Measurements from ENCODE around the gene NIM1K.
"Not testable (repeated sequence)": the region's sequence is repeated elsewhere in the genome, so short reads cannot be mapped to it uniquely, and the experiment has no call there.

Gene NIM1K

DNA sequence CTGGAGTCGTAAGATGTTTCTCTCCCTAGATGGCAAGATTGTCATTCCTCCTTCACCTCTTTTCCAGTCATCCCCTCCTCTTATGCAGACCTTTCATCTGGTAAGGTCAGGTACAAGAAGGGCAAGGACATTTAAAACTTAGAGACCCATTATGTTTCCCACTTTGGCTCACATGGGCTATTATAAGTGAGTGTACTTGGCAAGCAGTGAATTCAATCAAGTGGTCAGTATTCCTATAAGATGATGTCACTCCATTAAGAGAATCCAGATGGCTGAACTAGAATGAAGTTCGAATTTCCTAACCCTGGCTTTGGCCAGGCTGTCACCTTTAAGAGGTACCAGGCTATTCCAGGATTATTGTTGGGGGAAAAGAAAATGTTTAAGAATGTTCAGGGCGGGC is 39.1 kb upstream of the NIM1K start:
- no peak overlapping the region for H3K4me3 ChIP-seq (ENCODE audit: low read length)
- TF ChIP-seq, protein P1, sequence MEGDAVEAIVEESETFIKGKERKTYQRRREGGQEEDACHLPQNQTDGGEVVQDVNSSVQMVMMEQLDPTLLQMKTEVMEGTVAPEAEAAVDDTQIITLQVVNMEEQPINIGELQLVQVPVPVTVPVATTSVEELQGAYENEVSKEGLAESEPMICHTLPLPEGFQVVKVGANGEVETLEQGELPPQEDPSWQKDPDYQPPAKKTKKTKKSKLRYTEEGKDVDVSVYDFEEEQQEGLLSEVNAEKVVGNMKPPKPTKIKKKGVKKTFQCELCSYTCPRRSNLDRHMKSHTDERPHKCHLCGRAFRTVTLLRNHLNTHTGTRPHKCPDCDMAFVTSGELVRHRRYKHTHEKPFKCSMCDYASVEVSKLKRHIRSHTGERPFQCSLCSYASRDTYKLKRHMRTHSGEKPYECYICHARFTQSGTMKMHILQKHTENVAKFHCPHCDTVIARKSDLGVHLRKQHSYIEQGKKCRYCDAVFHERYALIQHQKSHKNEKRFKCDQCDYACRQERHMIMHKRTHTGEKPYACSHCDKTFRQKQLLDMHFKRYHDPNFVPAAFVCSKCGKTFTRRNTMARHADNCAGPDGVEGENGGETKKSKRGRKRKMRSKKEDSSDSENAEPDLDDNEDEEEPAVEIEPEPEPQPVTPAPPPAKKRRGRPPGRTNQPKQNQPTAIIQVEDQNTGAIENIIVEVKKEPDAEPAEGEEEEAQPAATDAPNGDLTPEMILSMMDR (conservative IDR thresholded peaks at IDR 0.05; ENCODE audit: low read depth, low read length), result no peak
- DNase-seq (ENCODE audit: low read depth), result no peak

DNA sequence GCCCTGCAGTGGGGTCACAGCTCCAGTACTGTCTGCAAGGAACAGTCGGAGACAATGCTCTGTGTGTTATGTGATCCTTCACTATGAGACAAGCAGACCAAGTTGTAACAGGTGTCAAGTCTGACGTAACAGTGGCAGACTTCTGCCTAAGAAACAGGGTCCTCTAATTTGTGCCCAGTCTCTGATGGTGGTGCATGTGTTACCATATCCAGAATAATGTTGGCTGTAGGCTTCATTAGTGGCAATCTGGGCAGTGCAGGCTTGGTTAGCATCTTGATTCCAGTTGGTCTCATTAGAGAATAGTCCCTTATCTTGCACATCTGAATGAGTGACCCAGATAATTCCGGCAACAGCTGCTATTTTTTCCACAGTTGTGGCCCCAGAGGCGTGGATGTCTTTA is 37.6 kb upstream of the NIM1K start:
- no peak overlapping the region for H3K4me3 ChIP-seq (ENCODE audit: low read length)
- DNase-seq (ENCODE audit: low read depth), result no peak
- TF ChIP-seq, protein P1 (conservative IDR thresholded peaks at IDR 0.05; ENCODE audit: low read depth, low read length), result no peak

DNA sequence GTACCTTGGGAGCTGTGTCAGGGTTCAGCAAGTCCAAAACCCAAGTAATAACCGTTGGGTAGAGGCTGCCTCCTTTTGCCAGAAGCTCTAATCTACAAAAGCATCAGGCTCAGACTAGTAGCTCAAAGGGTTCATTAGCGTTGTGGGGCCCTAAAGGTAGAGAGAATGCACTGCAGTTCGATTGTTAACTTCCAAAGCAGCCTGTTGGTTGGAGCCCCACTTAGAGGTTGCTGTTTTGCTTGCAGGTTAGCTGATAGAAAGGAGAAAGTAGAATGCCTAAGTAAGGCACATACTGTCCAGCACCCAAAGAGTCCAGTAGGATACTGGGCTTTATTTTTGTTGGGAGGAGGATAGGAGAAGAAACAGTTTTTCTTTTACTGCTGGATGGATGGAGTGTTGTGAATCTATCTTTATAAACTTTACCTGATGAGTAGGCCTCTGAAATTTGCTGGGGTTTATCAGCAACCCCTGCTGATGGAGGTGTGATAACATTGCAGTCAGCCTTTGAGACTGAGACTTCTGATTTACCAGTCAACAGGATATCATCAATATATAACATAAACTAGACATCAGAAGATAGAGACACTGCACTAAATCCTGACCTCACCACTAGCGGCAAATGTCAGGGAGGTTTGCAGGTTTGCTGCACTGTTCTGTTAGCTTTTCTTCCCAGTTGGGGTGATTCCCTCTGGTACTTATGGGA is 36.5 kb upstream of the NIM1K start:
- H3K4me3 ChIP-seq (ENCODE audit: low read length), result no peak overlapping the region
- no peak for DNase-seq (ENCODE audit: low read depth)
- TF ChIP-seq, protein P1 (conservative IDR thresholded peaks at IDR 0.05; ENCODE audit: low read depth, low read length), result no peak

DNA sequence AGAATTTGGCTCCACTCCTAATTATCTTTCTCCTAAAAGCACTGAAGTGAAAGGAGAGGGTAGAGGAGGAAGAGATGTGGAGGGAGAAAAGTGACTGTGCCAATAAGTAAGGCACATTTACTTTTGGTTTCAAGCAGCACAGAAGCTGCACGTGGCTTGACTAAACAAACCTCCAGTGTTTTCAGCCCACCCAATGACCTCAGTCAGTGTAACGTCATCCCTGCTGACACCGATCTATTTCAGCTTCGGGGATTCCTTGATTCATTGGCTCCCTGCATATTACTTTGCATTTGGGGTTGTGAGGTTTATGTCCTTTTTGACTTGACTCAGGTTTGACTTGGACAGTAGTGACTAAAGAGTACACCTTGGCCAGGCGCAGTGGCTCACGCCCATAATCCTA is 35.6 kb upstream of the NIM1K start:
- no peak for DNase-seq (ENCODE audit: low read depth)
- H3K4me3 ChIP-seq (ENCODE audit: low read length), result no peak overlapping the region

DNA sequence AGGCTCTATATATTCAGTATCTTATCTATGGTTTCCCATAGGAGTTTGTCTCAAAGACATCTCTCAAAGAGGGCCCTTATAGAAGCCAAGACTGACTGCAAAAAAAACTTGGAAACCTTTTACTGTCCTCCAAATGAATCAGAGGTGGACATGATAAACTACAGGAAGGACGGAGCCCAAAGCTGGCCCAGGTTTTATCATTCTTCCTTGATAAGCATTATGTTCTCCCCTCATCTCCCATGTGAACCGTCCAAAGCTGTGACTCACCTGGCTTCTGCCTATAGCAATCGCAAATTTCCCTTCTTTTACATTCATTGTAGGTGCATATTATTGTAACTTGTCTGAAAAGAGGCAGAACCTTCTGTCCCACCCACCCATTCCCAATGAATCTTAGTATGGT is 35.0 kb upstream of the NIM1K start:
- TF ChIP-seq, protein P1 (conservative IDR thresholded peaks at IDR 0.05; ENCODE audit: low read depth, low read length), result no peak

More for the DNA sequence above, 35.6 kb upstream of the NIM1K start:
- TF ChIP-seq, protein P1 (conservative IDR thresholded peaks at IDR 0.05; ENCODE audit: low read depth, low read length), result no peak

DNA sequence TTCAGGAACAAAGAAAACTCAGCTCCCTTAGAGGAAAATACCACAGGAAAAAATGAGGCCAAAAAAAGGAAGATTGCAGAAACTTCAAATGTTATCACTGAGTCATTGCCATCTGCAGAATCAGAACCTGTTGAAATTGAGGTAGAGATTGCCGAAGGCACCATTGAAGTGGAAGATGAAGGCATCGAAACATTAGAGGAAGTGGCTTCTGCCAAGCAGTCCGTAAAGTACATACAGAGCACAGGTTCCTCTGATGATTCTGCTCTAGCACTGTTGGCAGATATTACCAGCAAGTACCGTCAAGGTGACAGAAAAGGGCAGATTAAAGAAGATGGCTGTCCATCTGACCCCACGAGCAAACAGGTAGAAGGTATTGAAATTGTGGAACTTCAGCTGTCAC is 30.8 kb upstream of the NIM1K start:
- H3K4me3 ChIP-seq (ENCODE audit: low read length), result no peak overlapping the region
- TF ChIP-seq, protein P1 (conservative IDR thresholded peaks at IDR 0.05; ENCODE audit: low read depth, low read length), result no peak
- DNase-seq (ENCODE audit: low read depth), result no peak

More for the DNA sequence above, 35.0 kb upstream of the NIM1K start:
- DNase-seq (ENCODE audit: low read depth), result no peak
- H3K4me3 ChIP-seq (ENCODE audit: low read length), result no peak overlapping the region

DNA sequence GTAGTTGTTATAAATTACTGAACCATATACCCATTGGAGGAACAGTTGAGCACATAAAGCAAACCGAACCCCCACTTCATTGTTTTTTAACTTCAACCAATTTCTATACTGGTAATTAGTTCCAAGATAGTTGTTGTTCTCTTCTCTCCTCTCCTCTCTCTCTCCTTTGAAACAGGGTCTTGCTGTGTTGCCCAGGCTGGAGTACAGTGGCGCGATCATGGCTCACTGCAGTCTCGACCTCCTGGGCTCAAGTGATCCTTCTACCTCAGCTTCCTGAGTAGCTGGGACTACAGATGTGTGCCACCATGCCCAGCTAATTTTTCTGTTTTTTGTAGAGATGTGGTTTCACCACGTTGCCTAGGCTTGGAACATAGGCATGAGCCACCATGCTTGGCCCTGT is 27.2 kb upstream of the NIM1K start:
- DNase-seq (ENCODE audit: low read depth); H3K4me3 ChIP-seq (ENCODE audit: low read length): not testable (repeated sequence)
